HepG2 (cell line): Measurements from ENCODE around the gene CDK7. TPM values are rescaled to one million over a fixed set of nuclear protein-coding genes. Genes with fewer than 3 reads are reported as not detected.

Experiments used
- ARID2 ChIP-seq: sonication (generic); formaldehyde crosslinking; IDR thresholded peaks from 2 replicates; pipeline ENCODE4 v1.8.1; 2022; ENCODE audit warnings: mild to moderate bottlenecking, missing genetic modification reagents, borderline replicate concordance
- ARNTL ChIP-seq: sonication (generic); formaldehyde crosslinking; IDR thresholded peaks from 2 replicates; pipeline ENCODE4 v1.4.0; 2020; ENCODE audit warnings: mild to moderate bottlenecking, missing genetic modification reagents
- HDAC2 ChIP-seq: sonication (generic); formaldehyde crosslinking; IDR thresholded peaks from 2 replicates; pipeline ENCODE4 v1.4.0; 2020; ENCODE audit warnings: missing genetic modification reagents
- MIXL1 ChIP-seq: IDR thresholded peaks from 2 replicates; pipeline ENCODE4 v1.6.1; 2016
- NFATC3 ChIP-seq: sonication (generic); formaldehyde crosslinking; IDR thresholded peaks from 2 replicates; pipeline ENCODE4 v1.5.1; 2020; ENCODE audit warnings: mild to moderate bottlenecking, missing genetic modification reagents
- NFE2 ChIP-seq: sonication (generic); formaldehyde crosslinking; IDR thresholded peaks from 2 replicates; pipeline ENCODE4 v1.4.0; 2020; ENCODE audit warnings: missing genetic modification reagents
- NFIC ChIP-seq: IDR thresholded peaks from 2 replicates; pipeline ENCODE4 v1.6.1; 2012; ENCODE audit warnings: mild to moderate bottlenecking, low read length, inconsistent platforms
- POGZ ChIP-seq: sonication (generic); formaldehyde crosslinking; IDR thresholded peaks from 2 replicates; pipeline ENCODE4 v1.4.0; 2020; ENCODE audit warnings: mild to moderate bottlenecking, missing genetic modification reagents
- SAFB2 ChIP-seq: sonication (generic); formaldehyde crosslinking; IDR thresholded peaks from 2 replicates; pipeline ENCODE4 v1.5.1; 2020; ENCODE audit warnings: missing genetic modification reagents, low read depth, mild to moderate bottlenecking, borderline replicate concordance
- SALL2 ChIP-seq: sonication (generic); formaldehyde crosslinking; IDR thresholded peaks from 2 replicates; pipeline ENCODE4 v1.8.1; 2023; ENCODE audit warnings: mild to moderate bottlenecking, missing genetic modification reagents, inconsistent platforms
- SAP130 ChIP-seq: IDR thresholded peaks from 2 replicates; pipeline ENCODE4 v1.6.1; 2016; ENCODE audit warnings: low read depth
- YEATS4 ChIP-seq: sonication (generic); formaldehyde crosslinking; IDR thresholded peaks from 2 replicates; pipeline ENCODE4 v1.4.0; 2020; ENCODE audit warnings: missing genetic modification reagents, borderline replicate concordance
- ZNF33A ChIP-seq: sonication (generic); formaldehyde crosslinking; IDR thresholded peaks from 2 replicates; pipeline ENCODE4 v1.5.1; 2020; ENCODE audit warnings: missing genetic modification reagents, mild to moderate bottlenecking, moderate library complexity, borderline replicate concordance
- ZNF44 ChIP-seq: sonication (generic); formaldehyde crosslinking; IDR thresholded peaks from 2 replicates; pipeline ENCODE4 v1.5.1; 2020; ENCODE audit warnings: mild to moderate bottlenecking, missing genetic modification reagents
- ZNF614 ChIP-seq: IDR thresholded peaks from 2 replicates; pipeline ENCODE4 v1.6.1; 2018; ENCODE audit warnings: missing biosample characterization, missing genetic modification reagents, inconsistent platforms, borderline replicate concordance
- ZNF879 ChIP-seq: sonication (generic); formaldehyde crosslinking; IDR thresholded peaks from 2 replicates; pipeline ENCODE4 v1.8.1; 2023; ENCODE audit warnings: missing genetic modification reagents
- polyA plus RNA-seq, 8 experiments: library from polyadenylated mRNA; depleted of rRNA in 3 of 8; stranded (reverse) in 7 of 8; unstranded in 1 of 8; fragments of >200 nt; fragmentation: Illumina TruSeq in 4 of 8; extraction: Trizol in 4 of 8; gene quantifications; 2 replicates each; pipeline versions ENCODE4 v1.2.1 to v1.2.3, GENCODE V29; 2011 to 2016; ENCODE audit warnings: low read depth in 4 of 8, missing spikeins in 1 of 8, mixed read lengths in 1 of 8; ENCODE audit not compliant: insufficient read depth in 1 of 8
- total RNA-seq, 5 experiments: library from RNA; depleted of rRNA; stranded (reverse); fragments of >200 nt; fragmentation: Illumina TruSeq; extraction: Trizol; gene quantifications; 2 replicates each; pipeline ENCODE4 v1.2.3, GENCODE V29; 2016; ENCODE audit warnings: low read depth in 1 of 5
- TF ChIP-seq, protein P1 (sequence below): sonication (generic); formaldehyde crosslinking; IDR thresholded peaks from 2 replicates; pipeline ENCODE4 v1.4.0; 2020; ENCODE audit warnings: missing genetic modification reagents
- TF ChIP-seq, protein P2 (sequence below): sonication (generic); formaldehyde crosslinking; IDR thresholded peaks from 2 replicates; pipeline ENCODE4 v1.8.0; 2022; ENCODE audit warnings: missing genetic modification reagents, mild to moderate bottlenecking, moderate library complexity, borderline replicate concordance
- TF ChIP-seq, protein P3 (sequence below): sonication (generic); formaldehyde crosslinking; IDR thresholded peaks from 2 replicates; pipeline ENCODE4 v1.4.0; 2020; ENCODE audit warnings: low read depth, mild to moderate bottlenecking, missing genetic modification reagents
- TF ChIP-seq, protein P4 (sequence below): sonication (generic); formaldehyde crosslinking; IDR thresholded peaks from 2 replicates; pipeline ENCODE4 v1.4.0; 2020; ENCODE audit warnings: mild to moderate bottlenecking, missing genetic modification reagents, borderline replicate concordance
- TF ChIP-seq, protein P5 (sequence below): sonication (generic); formaldehyde crosslinking; IDR thresholded peaks from 2 replicates; pipeline ENCODE4 v1.4.0; 2020; ENCODE audit warnings: missing genetic modification reagents, mild to moderate bottlenecking, borderline replicate concordance
- TF ChIP-seq, protein P6 (sequence below): IDR thresholded peaks from 2 replicates; pipeline ENCODE4 v1.6.1; 2012; ENCODE audit warnings: low read depth, low read length, improper control_type of control experiment

The CDK7 gene
- total and polyA plus RNA-seq, 2 of the 13 experiments (the other 11 are each of a cell fraction or from before 2014, with no cell fraction given): 41.2 to 54.9 TPM

DNA sequence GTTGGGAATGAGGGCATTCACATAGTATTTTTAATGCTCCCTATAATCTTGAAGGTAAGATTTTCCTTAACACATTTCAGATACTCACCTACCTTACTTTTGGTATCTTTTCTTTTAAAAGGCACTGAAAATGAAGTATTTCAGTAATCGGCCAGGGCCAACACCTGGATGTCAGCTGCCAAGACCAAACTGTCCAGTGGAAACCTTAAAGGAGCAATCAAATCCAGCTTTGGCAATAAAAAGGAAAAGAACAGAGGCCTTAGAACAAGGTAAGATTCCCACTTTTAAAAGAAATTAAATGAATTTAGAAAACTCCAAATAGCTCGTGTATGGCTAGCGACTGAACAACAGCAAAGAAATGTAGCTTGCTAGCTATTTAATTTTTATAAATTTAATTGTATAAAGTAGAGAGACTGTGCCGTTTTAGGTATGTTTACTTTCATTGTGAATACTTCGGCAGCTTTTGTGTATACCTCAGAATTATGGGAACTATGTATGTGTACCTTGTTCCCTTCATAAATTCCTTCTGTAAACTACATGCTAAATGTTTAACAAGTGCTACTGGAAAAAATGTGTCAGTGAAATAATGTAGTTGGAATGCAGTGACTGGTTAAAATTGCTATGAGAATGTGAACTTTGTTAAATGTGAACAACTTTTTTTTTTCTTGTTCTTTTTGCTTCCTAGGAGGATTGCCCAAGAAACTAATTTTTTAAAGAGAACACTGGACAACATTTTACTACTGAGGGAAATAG lies 41.9 kb downstream of the CDK7 start (continued):
- TF ChIP-seq ZNF44 (CRISPR knock-in tag): no peak
- no peak for TF ChIP-seq ARID2 (CRISPR knock-in tag)
- TF ChIP-seq, protein P1, sequence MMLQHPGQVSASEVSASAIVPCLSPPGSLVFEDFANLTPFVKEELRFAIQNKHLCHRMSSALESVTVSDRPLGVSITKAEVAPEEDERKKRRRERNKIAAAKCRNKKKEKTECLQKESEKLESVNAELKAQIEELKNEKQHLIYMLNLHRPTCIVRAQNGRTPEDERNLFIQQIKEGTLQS (CRISPR knock-in tag): no peak
- TF ChIP-seq ZNF614: 0 out of 2 replicates have a peak, but pooled peaks have one; percentile 26
- TF ChIP-seq NFIC: peak; percentile 57; the same call in 1 of the 2 replicates
- no peak for TF ChIP-seq NFATC3 (CRISPR knock-in tag)
- no peak for TF ChIP-seq ZNF33A (CRISPR knock-in tag)
- TF ChIP-seq, protein P2, sequence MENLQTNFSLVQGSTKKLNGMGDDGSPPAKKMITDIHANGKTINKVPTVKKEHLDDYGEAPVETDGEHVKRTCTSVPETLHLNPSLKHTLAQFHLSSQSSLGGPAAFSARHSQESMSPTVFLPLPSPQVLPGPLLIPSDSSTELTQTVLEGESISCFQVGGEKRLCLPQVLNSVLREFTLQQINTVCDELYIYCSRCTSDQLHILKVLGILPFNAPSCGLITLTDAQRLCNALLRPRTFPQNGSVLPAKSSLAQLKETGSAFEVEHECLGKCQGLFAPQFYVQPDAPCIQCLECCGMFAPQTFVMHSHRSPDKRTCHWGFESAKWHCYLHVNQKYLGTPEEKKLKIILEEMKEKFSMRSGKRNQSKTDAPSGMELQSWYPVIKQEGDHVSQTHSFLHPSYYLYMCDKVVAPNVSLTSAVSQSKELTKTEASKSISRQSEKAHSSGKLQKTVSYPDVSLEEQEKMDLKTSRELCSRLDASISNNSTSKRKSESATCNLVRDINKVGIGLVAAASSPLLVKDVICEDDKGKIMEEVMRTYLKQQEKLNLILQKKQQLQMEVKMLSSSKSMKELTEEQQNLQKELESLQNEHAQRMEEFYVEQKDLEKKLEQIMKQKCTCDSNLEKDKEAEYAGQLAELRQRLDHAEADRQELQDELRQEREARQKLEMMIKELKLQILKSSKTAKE (CRISPR knock-in tag): no peak
- TF ChIP-seq ZNF879 (CRISPR knock-in tag): no peak
- no peak for TF ChIP-seq SALL2 (CRISPR knock-in tag)
- no peak for TF ChIP-seq HDAC2
- peak; percentile 27; the same call in 1 of the 2 replicates for TF ChIP-seq POGZ (CRISPR knock-in tag)
- no peak for TF ChIP-seq YEATS4 (CRISPR knock-in tag)
- TF ChIP-seq SAFB2 (CRISPR knock-in tag): no peak
- TF ChIP-seq NFE2 (CRISPR knock-in tag): no peak
- TF ChIP-seq, protein P3, sequence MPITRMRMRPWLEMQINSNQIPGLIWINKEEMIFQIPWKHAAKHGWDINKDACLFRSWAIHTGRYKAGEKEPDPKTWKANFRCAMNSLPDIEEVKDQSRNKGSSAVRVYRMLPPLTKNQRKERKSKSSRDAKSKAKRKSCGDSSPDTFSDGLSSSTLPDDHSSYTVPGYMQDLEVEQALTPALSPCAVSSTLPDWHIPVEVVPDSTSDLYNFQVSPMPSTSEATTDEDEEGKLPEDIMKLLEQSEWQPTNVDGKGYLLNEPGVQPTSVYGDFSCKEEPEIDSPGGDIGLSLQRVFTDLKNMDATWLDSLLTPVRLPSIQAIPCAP (CRISPR knock-in tag): no peak
- no peak for TF ChIP-seq ARNTL (CRISPR knock-in tag)
- TF ChIP-seq, protein P4, sequence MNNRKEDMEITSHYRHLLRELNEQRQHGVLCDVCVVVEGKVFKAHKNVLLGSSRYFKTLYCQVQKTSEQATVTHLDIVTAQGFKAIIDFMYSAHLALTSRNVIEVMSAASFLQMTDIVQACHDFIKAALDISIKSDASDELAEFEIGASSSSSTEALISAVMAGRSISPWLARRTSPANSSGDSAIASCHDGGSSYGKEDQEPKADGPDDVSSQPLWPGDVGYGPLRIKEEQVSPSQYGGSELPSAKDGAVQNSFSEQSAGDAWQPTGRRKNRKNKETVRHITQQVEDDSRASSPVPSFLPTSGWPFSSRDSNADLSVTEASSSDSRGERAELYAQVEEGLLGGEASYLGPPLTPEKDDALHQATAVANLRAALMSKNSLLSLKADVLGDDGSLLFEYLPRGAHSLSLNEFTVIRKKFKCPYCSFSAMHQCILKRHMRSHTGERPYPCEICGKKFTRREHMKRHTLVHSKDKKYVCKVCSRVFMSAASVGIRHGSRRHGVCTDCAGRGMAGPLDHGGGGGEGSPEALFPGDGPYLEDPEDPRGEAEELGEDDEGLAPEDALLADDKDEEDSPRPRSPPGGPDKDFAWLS: no peak
- TF ChIP-seq, protein P5, sequence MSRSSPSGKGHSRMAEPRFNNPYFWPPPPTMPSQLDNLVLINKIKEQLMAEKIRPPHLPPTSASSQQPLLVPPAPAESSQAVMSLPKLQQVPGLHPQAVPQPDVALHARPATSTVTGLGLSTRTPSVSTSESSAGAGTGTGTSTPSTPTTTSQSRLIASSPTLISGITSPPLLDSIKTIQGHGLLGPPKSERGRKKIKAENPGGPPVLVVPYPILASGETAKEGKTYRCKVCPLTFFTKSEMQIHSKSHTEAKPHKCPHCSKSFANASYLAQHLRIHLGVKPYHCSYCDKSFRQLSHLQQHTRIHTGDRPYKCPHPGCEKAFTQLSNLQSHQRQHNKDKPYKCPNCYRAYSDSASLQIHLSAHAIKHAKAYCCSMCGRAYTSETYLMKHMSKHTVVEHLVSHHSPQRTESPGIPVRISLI: peak; percentile 81; the same call in 1 of the 2 replicates
- TF ChIP-seq MIXL1 (CRISPR knock-in tag): peak; percentile 89
- TF ChIP-seq SAP130 (CRISPR knock-in tag): peak; percentile 73
- TF ChIP-seq, protein P6, sequence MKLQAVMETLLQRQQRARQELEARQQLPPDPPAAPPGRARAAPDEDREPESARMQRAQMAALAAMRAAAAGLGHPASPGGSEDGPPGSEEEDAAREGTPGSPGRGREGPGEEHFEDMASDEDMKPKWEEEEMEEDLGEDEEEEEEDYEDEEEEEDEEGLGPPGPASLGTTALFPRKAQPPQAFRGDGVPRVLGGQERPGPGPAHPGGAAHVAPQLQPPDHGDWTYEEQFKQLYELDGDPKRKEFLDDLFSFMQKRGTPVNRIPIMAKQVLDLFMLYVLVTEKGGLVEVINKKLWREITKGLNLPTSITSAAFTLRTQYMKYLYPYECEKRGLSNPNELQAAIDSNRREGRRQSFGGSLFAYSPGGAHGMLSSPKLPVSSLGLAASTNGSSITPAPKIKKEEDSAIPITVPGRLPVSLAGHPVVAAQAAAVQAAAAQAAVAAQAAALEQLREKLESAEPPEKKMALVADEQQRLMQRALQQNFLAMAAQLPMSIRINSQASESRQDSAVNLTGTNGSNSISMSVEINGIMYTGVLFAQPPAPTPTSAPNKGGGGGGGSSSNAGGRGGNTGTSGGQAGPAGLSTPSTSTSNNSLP: peak; percentile 83
